Fibroblast of lung (primary cell): Measurements from ENCODE around the gene KCNMA1.

ENCODE experiments used
- CTCF ChIP-seq, 2 donors: IDR thresholded peaks in 1 of 2; conservative IDR thresholded peaks in 1 of 2; 1 replicate in 1 of 2; 2 replicates in 1 of 2; pipeline ENCODE4 v1.5.1; 2011 to 2012; ENCODE audit warnings: low read length in 2 of 2, control low read depth in 1 of 2, inconsistent platforms in 1 of 2, low read depth in 1 of 2, mild to moderate bottlenecking in 1 of 2
- EZH2 ChIP-seq: IDR thresholded peaks from 2 replicates; pipeline ENCODE4 v1.5.1; 2012; ENCODE audit warnings: low read length, control low read depth, mild to moderate bottlenecking; ENCODE audit errors: missing control alignments

DNA sequence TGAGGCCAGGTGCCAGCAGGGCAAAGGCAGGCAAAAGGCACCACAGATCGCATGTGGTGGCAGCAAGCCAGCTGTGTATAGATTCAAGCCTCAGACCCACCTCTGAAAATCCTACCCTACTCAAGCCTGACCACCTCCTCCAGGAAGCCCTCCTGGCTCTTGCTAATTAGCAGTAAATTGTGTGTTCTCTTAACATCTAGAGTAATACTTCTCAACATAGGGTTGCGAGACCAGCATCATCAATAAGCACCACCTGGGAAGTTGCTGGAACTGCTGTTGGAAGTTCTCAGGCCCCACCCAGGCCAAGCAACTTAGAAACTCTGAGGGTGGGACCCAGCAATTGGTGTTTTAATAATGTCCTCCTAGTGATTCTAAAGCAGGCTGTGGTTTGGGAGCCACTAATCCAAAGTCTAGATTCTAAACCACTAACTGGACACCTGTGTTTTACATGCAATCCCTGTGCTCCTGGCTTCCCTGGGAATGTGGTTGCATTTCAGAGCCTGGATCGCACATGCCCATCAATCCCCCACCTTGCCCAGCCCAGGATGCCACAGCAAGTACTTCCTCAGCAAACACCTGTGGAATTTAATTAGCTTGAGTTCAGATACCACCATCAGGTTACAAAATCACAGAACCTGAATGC, 46.2 kb downstream of the KCNMA1 start:
- TF ChIP-seq CTCF (conservative IDR thresholded peaks at IDR 0.05 in 1 of 2, IDR thresholded peaks at IDR 0.05 in 1 of 2; ENCODE audit: low read depth in 1 of 2, low read length in 2 of 2) (no peak), EZH2 (no peak)
